ENCODE measurements around the gene MT1HL1. TPM values are rescaled to one million over a fixed set of nuclear protein-coding genes. Genes with fewer than 3 reads are reported as not detected.
"Not testable (repeated sequence)": the region's sequence is repeated elsewhere in the genome, so short reads cannot be mapped to it uniquely, and the experiment has no call there.

The MT1HL1 gene
- total RNA-seq, 1 experiment from 2014 or later, result not detected

DNA sequence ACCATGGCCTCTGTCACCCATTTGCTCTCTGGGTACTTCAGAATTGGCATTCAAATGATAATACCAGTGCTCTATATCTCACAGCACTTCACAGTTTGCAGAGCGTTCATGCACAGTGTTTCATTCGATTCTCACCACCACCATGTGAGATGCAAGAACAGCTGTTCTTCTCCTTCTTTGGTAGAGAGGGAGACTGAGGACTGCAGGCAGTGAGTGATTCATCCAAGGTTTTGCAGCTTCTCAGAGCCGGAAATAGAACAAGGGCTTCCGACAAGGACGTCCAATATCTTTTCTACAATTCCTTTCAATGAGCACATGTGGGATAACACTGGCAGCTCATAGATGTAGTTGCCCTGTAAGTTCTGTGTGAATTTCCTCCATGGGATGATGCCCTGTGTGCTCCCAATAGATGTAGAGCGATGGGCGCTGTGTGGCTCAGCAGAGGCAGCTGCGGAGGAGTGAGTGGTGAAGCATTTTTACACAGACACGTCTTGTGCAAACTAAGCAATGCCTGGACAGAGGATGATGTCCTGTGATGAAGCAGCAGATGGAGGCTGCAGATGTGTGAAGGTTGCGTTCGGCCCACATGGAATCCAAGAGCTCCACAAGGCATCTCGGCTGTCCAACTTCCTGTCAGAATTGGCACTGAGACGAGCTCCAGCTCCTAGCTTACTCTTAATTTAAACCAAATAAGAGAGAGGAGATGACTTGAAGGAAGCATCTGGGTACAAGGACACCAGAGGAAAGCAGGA lies 24.9 kb downstream of the MT1HL1 start:
- Histone ChIP-seq H3K9me3 (ENCODE audit: low read depth, low read length, poor library complexity, severe bottlenecking) (no peaks in the 10 kb centered on the region), H3K27me3 (replicated peaks; ENCODE audit: insufficient read depth, low read depth, low read length, poor library complexity) (no peaks in the 10 kb centered on the region), H3K4me3 (ENCODE audit: low read depth, low read length, poor library complexity, severe bottlenecking) (no peak overlapping the region), H3K36me3 (ENCODE audit: insufficient read depth, low read length, poor library complexity, severe bottlenecking) (no peaks in the 10 kb centered on the region), H3K4me1 (ENCODE audit: insufficient read depth, low read length, poor library complexity, severe bottlenecking) (no peaks in the 10 kb centered on the region), H3K27ac (ENCODE audit: low read depth, low read length, poor library complexity, severe bottlenecking) (no peak overlapping the region)
- DNase-seq (ENCODE audit: low spot score), result no peak
- TF ChIP-seq EZH2 (IDR thresholded peaks at IDR 0.05; ENCODE audit: borderline replicate concordance, low read depth, low read length, poor library complexity, severe bottlenecking) (no peak), CTCF (conservative IDR thresholded peaks at IDR 0.05; ENCODE audit: low read depth, low read length) (no peak)
- ChIA-PET CTCF (no interaction called here), POLR2A (ENCODE audit: low non-redundant PET) (no interaction called here)
- intact Hi-C loops (cut with micrococcal nuclease; ENCODE audit: unreplicated experiment), result no loop called here
- no TSS peak for BruUV-seq (replicated peaks)

GRCh38 chr1:236978740-236979139 lies 25.5 kb downstream of the MT1HL1 start:
- CTCF ChIA-PET, result no interaction called here
- Histone ChIP-seq H3K9me3 (ENCODE audit: low read depth, low read length, poor library complexity, severe bottlenecking) (no peaks in the 10 kb centered on the region), H3K27ac (ENCODE audit: low read depth, low read length, poor library complexity, severe bottlenecking) (no peak overlapping the region), H3K4me1 (ENCODE audit: insufficient read depth, low read length, poor library complexity, severe bottlenecking) (no peaks in the 10 kb centered on the region), H3K4me3 (ENCODE audit: low read depth, low read length, poor library complexity, severe bottlenecking) (no peak overlapping the region), H3K36me3 (ENCODE audit: insufficient read depth, low read length, poor library complexity, severe bottlenecking) (no peaks in the 10 kb centered on the region), H3K27me3 (replicated peaks; ENCODE audit: insufficient read depth, low read depth, low read length, poor library complexity) (no peaks in the 10 kb centered on the region)
- no TSS peak for BruUV-seq (replicated peaks)
- no peak for DNase-seq (ENCODE audit: low spot score)
- TF ChIP-seq EZH2 (IDR thresholded peaks at IDR 0.05; ENCODE audit: borderline replicate concordance, low read depth, low read length, poor library complexity, severe bottlenecking), result no peak
- TF ChIP-seq CTCF (conservative IDR thresholded peaks at IDR 0.05; ENCODE audit: low read depth, low read length), result no peak
- POLR2A ChIA-PET (ENCODE audit: low non-redundant PET), result no interaction called here
- intact Hi-C loops (cut with micrococcal nuclease; ENCODE audit: unreplicated experiment), result no loop called here

DNA sequence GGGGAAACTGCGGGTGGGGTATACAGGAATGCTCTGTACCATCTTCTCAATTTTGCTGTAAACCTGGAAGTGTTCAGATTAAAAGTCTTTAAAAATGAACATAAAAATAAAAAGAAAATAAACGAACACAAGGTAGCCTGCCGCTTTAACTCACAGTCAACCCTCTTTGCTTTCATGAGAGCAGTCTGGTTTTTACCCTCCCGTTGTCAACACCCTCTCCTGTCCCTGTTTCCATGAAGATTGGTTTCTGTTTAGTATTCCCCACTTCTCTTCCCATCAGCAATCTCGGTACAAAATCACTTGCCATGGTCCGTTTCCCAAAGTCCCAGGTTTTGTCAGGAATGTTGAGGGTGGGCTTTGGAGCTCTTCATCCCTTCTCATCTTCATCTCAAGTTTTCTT lies 28.8 kb downstream of the MT1HL1 start:
- intact Hi-C loops (cut with micrococcal nuclease; ENCODE audit: unreplicated experiment), result no loop called here
- no peaks in the 10 kb centered on the region for H3K27me3 ChIP-seq (replicated peaks; ENCODE audit: insufficient read depth, low read depth, low read length, poor library complexity)
- H3K36me3 ChIP-seq (ENCODE audit: insufficient read depth, low read length, poor library complexity, severe bottlenecking), result no peaks in the 10 kb centered on the region
- H3K4me1 ChIP-seq (ENCODE audit: insufficient read depth, low read length, poor library complexity, severe bottlenecking), result no peaks in the 10 kb centered on the region
- TF ChIP-seq EZH2 (IDR thresholded peaks at IDR 0.05; ENCODE audit: borderline replicate concordance, low read depth, low read length, poor library complexity, severe bottlenecking), result no peak
- no peak for TF ChIP-seq CTCF (conservative IDR thresholded peaks at IDR 0.05; ENCODE audit: low read depth, low read length)
- H3K4me3 ChIP-seq (ENCODE audit: low read depth, low read length, poor library complexity, severe bottlenecking), result no peak overlapping the region
- no peak overlapping the region for H3K27ac ChIP-seq (ENCODE audit: low read depth, low read length, poor library complexity, severe bottlenecking)
- no peaks in the 10 kb centered on the region for H3K9me3 ChIP-seq (ENCODE audit: low read depth, low read length, poor library complexity, severe bottlenecking)
- POLR2A ChIA-PET (ENCODE audit: low non-redundant PET), result no interaction called here
- CTCF ChIA-PET, result no interaction called here
- DNase-seq (ENCODE audit: low spot score), result no peak
- BruUV-seq (replicated peaks), result no TSS peak

- DNase-seq (ENCODE audit: low spot score); H3K9me3 ChIP-seq (ENCODE audit: low read depth, low read length, poor library complexity, severe bottlenecking); H3K27ac ChIP-seq (ENCODE audit: low read depth, low read length, poor library complexity, severe bottlenecking); H3K27me3 ChIP-seq (replicated peaks; ENCODE audit: insufficient read depth, low read depth, low read length, poor library complexity); H3K36me3 ChIP-seq (ENCODE audit: insufficient read depth, low read length, poor library complexity, severe bottlenecking); intact Hi-C loops (cut with micrococcal nuclease; ENCODE audit: unreplicated experiment); BruUV-seq (replicated peaks); H3K4me1 ChIP-seq (ENCODE audit: insufficient read depth, low read length, poor library complexity, severe bottlenecking); POLR2A ChIA-PET (ENCODE audit: low non-redundant PET); H3K4me3 ChIP-seq (ENCODE audit: low read depth, low read length, poor library complexity, severe bottlenecking): not testable (repeated sequence)
- CTCF ChIA-PET, result interaction anchor here (0.6 kb wide), 1 partner anchor 8 kb away, joined by 4 read pairs; no protein-coding TSS in a partner anchor
Measured at GRCh38 chr1:236974025-236974424, 30.2 kb downstream of the MT1HL1 start.
